IPS-15b (cell line): Measurements from ENCODE around the gene RLN3.

Experiments used
- H3K27me3 ChIP-seq: one replicate; pipeline ENCODE4 v1.6.1; 2013; ENCODE audit warnings: low read length; ENCODE audit not compliant: control insufficient read depth, insufficient read depth
- H3K36me3 ChIP-seq: one replicate; pipeline ENCODE4 v1.6.1; 2013; ENCODE audit warnings: low read length; ENCODE audit not compliant: control insufficient read depth, insufficient read depth
- H3K4me1 ChIP-seq: one replicate; pipeline ENCODE4 v1.6.1; 2013; ENCODE audit warnings: mild to moderate bottlenecking, low read length; ENCODE audit not compliant: control insufficient read depth, insufficient read depth
- H3K4me3 ChIP-seq: one replicate; pipeline ENCODE4 v1.5.1; 2013; ENCODE audit warnings: low read depth, low read length
- H3K9ac ChIP-seq: one replicate; pipeline ENCODE4 v1.6.1; 2013; ENCODE audit warnings: low read depth, mild to moderate bottlenecking, low read length
- H3K9me3 ChIP-seq: one replicate; pipeline ENCODE4 v1.6.1; 2013; ENCODE audit warnings: mild to moderate bottlenecking, low read length; ENCODE audit not compliant: control insufficient read depth, insufficient read depth

RLN3 gene

DNA sequence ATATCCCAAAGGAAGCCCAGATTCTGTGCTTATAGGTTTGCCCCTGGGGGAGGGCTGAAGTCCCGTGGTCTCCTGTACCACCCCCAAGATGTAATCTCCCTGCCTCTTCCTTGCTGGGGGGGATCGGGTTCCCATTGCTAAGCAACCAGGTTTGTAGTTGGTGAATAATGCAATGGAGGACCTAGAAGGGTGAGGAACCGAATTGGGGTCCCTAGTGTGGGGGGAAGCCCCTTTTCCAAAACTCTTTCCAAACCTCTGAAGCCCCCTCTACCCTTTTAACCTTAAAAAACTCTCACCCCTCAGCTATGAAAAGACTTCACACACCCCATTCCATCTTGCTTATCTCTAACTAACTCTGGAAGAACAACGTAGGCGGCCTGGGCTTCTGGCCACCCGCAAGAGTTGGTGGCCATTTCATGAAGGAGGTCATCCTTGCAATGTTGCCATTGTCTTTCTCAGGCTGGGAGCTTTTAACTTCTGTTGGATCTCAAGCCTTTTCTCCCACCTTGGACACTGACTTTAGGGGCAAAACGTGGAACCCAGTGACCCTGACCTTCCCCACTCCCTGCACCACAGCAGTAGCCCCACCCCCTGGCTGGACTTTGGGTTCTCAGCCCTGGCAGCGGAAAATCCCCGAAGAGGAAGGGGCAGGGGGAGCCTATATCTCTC is 33.3 kb downstream of the RLN3 start:
- no peaks in the 10 kb centered on the region for H3K4me1 ChIP-seq
- H3K4me3 ChIP-seq, result no peak overlapping the region
- H3K27me3 ChIP-seq, result peaks cover 22% of the 10 kb centered on the region
- H3K9ac ChIP-seq, result no peak overlapping the region
- H3K36me3 ChIP-seq, result no peaks in the 10 kb centered on the region
- H3K9me3 ChIP-seq, result no peaks in the 10 kb centered on the region

DNA sequence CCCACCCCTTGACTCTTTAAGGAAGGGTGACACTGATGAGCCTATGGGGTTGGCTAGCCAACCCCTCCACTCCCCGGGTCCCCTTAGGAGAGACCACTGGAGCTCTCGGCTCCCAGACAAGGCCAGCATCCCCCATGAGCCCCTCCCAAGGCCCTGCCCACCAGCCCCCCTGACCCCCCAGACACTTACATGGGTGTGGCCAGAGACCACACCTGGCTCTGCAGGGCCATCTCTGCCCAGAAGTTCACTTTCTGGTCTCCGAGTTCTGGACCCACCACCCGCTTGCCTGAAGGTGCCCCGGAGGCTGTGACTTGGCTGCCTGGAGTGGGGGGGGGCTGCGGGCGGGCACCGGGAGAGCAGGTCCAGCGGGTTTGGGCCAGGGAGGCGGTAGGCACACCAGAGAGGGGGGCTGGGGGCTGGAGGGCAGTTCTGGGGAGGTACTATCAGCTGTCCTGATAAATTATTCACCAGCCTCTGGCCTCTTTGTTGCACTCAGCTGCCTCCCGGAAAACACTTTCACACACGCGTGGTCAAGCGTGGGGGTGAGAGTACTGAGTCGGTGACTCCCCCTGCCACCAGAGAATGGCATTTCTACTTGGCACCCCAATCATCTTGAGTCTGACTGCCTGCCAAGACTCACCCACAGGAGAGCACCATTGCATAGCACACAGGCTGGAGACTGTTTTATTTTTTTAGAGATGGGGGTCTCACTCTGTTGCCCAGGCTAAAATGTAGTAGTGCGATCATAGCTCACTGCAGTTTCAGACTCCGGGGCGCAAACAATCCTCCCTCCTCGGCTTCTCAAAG is 34.0 kb downstream of the RLN3 start, which contains the start of gene PALM3:
Gene PALM3, minus strand, starts transcription at position 326 of the 807 bp plus-strand sequence. Its CDS starts 96 bp downstream, at position 230.
- Histone ChIP-seq H3K9me3 (no peaks in the 10 kb centered on the region), H3K9ac (no peak within 1 kb of the TSS), H3K4me3 (no peak within 1 kb of the TSS)

DNA sequence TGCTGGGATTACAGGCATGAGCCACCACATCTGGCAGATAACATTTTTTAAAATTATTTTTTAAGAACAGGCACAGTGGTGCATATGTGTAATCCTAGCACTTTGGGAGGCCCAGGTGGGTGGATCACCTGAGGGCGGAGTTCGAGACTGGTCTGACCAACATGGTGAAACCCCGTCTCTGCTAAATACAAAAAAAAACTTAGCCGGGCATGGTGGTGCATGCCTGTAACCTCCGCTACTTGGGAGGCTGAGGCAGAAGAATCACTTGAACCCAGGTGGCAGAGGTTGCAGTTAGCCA is 34.6 kb downstream of the RLN3 start:
- no peak overlapping the region for H3K9ac ChIP-seq

More for the DNA sequence above, 34.0 kb downstream of the RLN3 start, which contains the start of gene PALM3:
- Histone ChIP-seq H3K27me3 (peaks cover 18% of the 10 kb centered on the region), H3K36me3 (no peaks in the 10 kb centered on the region), H3K4me1 (no peaks in the 10 kb centered on the region)

DNA sequence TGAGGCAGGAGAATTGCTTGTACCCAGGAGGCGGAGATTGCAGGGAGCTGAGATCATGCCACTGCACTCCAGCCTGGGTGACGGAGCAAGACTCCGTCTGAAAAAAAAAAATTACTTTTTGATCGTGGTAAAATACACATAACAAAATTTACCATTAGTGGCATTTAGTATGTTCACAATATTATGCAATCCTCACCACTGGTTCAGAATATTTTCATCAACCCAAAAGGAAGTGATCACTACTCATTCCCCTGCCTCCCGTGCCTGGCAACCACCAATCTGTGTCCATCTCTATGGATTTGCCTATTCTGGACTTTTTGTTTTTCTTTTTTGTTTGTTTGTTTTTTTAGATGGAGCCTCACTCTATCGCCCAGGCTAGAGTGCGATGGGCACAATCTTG is 35.2 kb downstream of the RLN3 start:
- Histone ChIP-seq H3K9me3 (no peaks in the 10 kb centered on the region), H3K27me3 (peaks cover 16% of the 10 kb centered on the region), H3K4me3 (no peak overlapping the region), H3K4me1 (no peaks in the 10 kb centered on the region), H3K36me3 (no peaks in the 10 kb centered on the region), H3K9ac (no peak overlapping the region)

More for the DNA sequence above, 34.6 kb downstream of the RLN3 start:
- Histone ChIP-seq H3K9me3 (no peaks in the 10 kb centered on the region), H3K4me1 (no peaks in the 10 kb centered on the region), H3K36me3 (no peaks in the 10 kb centered on the region), H3K27me3 (peaks cover 18% of the 10 kb centered on the region), H3K4me3 (no peak overlapping the region)

GRCh38 chr19:14066134-14066533 is 38.2 kb downstream of the RLN3 start:
- Histone ChIP-seq H3K9me3 (no peaks in the 10 kb centered on the region), H3K9ac (no peak overlapping the region), H3K4me1 (no peaks in the 10 kb centered on the region), H3K4me3 (no peak overlapping the region), H3K27me3 (peaks cover 4% of the 10 kb centered on the region), H3K36me3 (no peaks in the 10 kb centered on the region)

DNA sequence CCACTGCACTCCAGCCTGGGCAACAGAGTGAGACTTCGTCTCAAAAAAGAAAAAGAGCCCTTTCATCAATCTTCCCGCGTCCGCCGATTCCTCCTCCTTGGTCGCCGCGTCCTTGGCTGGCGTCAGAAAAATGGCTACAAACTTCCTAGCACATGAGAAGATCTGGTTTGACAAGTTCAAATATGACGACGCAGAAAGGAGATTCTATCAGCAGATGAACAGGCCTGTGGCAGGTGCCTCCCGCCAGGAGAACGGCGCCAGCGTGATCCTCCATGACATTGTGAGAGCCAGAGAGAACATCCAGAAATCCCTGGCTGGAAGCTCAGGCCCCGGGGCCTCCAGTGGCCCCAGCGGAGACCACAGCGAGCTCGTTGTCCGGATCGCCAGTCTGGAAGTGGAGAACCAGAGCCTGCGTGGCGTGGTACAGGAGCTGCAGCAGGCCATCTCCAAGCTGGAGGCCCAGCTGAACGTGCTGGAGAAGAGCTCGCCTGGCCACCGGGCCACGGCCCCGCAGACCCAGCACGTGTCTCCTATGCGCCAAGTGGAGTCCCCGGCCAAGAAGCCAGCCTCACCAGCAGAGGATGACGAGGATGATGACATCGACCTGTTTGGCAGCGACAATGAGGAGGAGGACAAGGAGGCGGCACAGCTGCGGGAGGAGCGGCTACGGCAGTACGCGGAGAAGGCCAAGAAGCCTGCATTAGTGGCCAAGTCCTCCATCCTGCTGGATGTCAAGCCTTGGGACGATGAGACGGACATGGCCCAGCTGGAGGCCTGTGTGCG is 42.5 kb downstream of the RLN3 start:
- no peaks in the 10 kb centered on the region for H3K9me3 ChIP-seq
- no peaks in the 10 kb centered on the region for H3K4me1 ChIP-seq
- H3K36me3 ChIP-seq, result no peaks in the 10 kb centered on the region
- H3K9ac ChIP-seq, result no peak overlapping the region
- peaks cover 32% of the 10 kb centered on the region for H3K27me3 ChIP-seq
- no peak overlapping the region for H3K4me3 ChIP-seq

GRCh38 chr19:14072535-14073260 is 44.8 kb downstream of the RLN3 start, which contains the start of gene MISP3:
MISP3 (plus strand) TSS chr19:14072786; CDS start chr19:14073310, 524 bp downstream.
- H3K4me1 ChIP-seq, result no peaks in the 10 kb centered on the region
- no peaks in the 10 kb centered on the region for H3K9me3 ChIP-seq
- no peak within 1 kb of the TSS for H3K9ac ChIP-seq
- peaks cover 42% of the 10 kb centered on the region for H3K27me3 ChIP-seq
- H3K36me3 ChIP-seq, result no peaks in the 10 kb centered on the region
- peak within 1 kb of the TSS; percentile 66 for H3K4me3 ChIP-seq

GRCh38 chr19:14073261-14073924 is 45.4 kb downstream of the RLN3 start:
- Histone ChIP-seq H3K4me3 (peak overlapping the region; percentile 66), H3K4me1 (no peaks in the 10 kb centered on the region), H3K9ac (no peak overlapping the region), H3K9me3 (no peaks in the 10 kb centered on the region), H3K27me3 (peaks cover 45% of the 10 kb centered on the region), H3K36me3 (no peaks in the 10 kb centered on the region)

DNA sequence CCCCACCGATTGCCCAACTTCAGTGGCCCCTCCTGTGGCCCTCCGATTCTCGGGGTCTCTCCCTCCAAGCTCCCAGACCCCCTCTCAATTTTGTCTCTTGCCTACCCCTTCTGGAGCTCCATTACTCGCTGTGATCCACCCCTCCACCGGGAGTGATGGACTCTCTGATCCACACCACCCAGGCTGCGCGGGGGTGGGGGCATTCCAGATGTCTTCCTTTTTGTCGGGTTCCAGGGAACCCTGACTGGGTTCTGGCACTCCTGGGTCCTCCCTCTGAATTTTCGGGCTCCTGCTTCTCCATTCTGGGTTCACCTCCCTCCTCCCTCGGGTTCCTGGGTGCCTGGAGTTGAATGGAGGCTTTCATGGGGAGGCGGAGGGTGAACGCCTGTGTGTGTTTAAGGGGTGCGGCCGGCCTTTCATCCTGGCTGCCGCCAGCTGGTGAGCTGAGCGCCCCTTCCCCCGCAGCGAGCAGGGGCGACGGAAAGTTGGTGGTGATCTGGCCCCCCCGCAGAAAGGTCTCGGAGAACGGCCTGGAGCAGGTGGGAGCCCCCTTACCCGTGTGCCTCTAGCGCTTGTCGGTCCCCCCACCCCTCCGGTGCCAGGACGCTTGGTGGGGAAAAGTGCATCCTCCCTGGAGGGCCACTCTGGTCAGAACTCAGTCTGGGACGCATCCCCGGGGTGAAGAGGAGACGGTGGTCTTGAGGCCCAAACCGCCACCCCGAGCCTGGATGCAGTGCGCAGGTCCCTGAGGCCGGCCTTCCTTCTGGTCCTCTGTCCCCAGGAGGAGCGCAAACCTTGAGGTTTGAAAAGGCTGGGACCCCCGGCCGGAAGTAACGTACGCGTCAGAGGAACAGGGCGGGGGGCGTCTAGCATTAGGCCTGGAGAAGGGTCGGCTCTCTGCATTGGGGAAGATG is 46.2 kb downstream of the RLN3 start:
- H3K9me3 ChIP-seq, result no peaks in the 10 kb centered on the region
- H3K36me3 ChIP-seq, result no peaks in the 10 kb centered on the region
- peak overlapping the region; percentile 66 for H3K4me3 ChIP-seq
- H3K9ac ChIP-seq, result no peak overlapping the region
- H3K27me3 ChIP-seq, result peaks cover 47% of the 10 kb centered on the region
- no peaks in the 10 kb centered on the region for H3K4me1 ChIP-seq

DNA sequence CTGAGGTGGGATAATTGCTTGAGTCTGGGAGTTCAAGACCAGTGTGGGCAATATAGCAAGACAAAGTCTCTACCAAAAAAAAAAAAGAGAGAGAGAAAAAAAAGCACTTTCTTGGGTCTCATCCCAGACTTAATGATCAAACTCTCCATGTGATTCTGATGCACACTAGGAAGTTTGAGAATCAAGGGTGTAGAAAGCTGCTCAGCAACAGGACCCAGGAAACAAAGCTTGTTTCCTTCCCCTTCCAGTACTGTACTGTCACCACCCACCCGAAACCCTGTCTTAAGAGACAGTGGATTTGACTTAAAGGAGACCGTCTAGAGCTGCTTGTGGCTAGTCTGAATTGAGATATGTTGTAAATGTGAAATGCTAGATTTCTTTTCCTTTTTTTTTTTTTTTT is 50.5 kb downstream of the RLN3 start:
- Histone ChIP-seq H3K27me3 (peaks cover 35% of the 10 kb centered on the region), H3K9ac (no peak overlapping the region), H3K36me3 (no peaks in the 10 kb centered on the region), H3K4me3 (no peak overlapping the region), H3K9me3 (no peaks in the 10 kb centered on the region), H3K4me1 (peaks cover 3% of the 10 kb centered on the region)
